Effector memory CD8-positive, alpha-beta T cell (primary cell): Measurements from ENCODE around the gene CD300LD.

Source experiments
- ATAC-seq: fragments of 150-1000 bp; cut with Tn5 transposase; replicated peaks from 2 replicates; pipeline ENCODE4 v1.10.0; 2021; ENCODE audit warnings: mild to moderate bottlenecking, moderate library complexity
- DNase-seq, 3 experiments: peaks; one replicate each; pipeline ENCODE4 v3.0.0; 2021
- H3K27ac Mint-ChIP-seq, 2 donors: one replicate each; pipeline ENCODE4 v1.8.0; 2022; ENCODE audit warnings: mild to moderate bottlenecking in 2 of 2, mixed read lengths in 2 of 2, moderate library complexity in 2 of 2
- H3K27me3 Mint-ChIP-seq, 2 donors: one replicate each; pipeline ENCODE4 v1.8.0; 2022; ENCODE audit warnings: mixed read lengths in 2 of 2
- H3K36me3 Mint-ChIP-seq: one replicate; pipeline ENCODE4 v1.8.0; 2022; ENCODE audit warnings: mild to moderate bottlenecking, moderate library complexity, mixed read lengths; ENCODE audit not compliant: insufficient read depth
- H3K4me1 Mint-ChIP-seq, 2 donors: one replicate each; pipeline ENCODE4 v1.8.0; 2022; ENCODE audit warnings: low read depth in 2 of 2, mixed read lengths in 2 of 2
- H3K4me3 Mint-ChIP-seq, 2 donors: one replicate each; pipeline ENCODE4 v1.8.0; 2022; ENCODE audit warnings: mild to moderate bottlenecking in 2 of 2, mixed read lengths in 2 of 2, moderate library complexity in 2 of 2
- H3K9me3 Mint-ChIP-seq, 2 donors: one replicate each; pipeline ENCODE4 v1.8.0; 2022; ENCODE audit warnings: mixed read lengths in 2 of 2

CD300LD gene

DNA sequence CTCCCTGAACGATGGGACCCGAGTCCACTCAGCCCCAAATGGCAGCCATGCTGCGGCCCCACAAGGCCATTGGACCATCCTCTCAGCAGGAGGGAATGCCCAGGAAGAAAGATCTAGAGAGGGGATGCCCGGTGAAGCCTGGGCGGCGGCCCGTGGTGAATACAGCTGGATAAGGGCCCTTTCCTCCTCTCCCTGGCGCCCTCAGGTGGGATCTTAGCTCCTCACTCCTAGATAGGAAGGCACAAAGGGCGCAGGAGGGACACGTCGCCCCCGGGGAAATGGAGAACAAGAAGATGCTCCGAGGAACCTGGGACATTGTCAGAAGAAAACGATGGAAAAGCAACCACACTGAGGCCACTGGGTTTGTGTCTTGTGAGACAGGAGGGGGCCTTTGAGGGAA lies 48.7 kb downstream of the CD300LD start:
- H3K36me3 Mint-ChIP-seq, result no peaks in the 10 kb centered on the region
- H3K4me1 Mint-ChIP-seq, result peaks cover 11 to 13% of the 10 kb centered on the region in 2 donors
- no peak for ATAC-seq
- H3K27me3 Mint-ChIP-seq, result peaks cover 26 to 53% of the 10 kb centered on the region in 2 donors
- no peak for DNase-seq
- H3K27ac Mint-ChIP-seq, result peak overlapping the region in 1 of 2 donors; percentile 14
- no peak overlapping the region for H3K4me3 Mint-ChIP-seq
- H3K9me3 Mint-ChIP-seq, result no peaks in the 10 kb centered on the region

DNA sequence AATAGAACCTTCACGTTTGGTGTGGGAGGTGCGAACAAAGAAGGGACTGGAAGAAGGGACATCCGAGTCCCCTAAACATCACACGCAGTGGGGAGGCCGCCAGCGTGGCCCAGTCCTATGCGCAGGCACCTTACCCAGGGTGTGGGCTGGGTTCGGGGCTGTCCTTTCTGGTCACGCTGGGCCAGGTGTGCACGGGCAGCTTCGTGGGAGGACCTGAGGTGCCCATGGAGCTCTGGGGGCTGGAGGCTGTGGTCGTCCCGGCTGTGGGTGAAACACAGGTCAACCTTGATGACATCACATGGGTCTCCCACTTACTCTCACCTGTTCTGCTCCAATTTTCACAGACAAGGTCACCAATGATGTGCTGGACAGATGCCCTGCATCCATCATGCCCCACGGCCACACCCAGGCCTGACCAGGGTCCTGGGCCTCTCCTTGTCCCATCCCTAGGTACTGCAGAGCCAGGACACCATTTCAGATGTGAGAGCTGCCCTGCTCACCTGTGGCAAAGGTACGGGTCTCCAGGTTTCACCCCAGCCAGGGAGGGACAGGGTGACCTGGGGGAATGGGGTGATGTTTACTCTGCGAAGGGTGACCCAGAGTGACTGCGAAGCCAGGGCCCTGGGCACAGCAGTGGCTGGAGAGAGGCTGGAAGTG lies 49.2 kb downstream of the CD300LD start:
- Mint-ChIP-seq H3K4me1 (peaks cover 7% of the 10 kb centered on the region in 2 donors), H3K9me3 (no peaks in the 10 kb centered on the region), H3K27me3 (peaks cover 26 to 48% of the 10 kb centered on the region in 2 donors), H3K4me3 (no peak overlapping the region), H3K27ac (peak overlapping the region in 1 of 2 donors; percentile 14), H3K36me3 (no peaks in the 10 kb centered on the region)
- DNase-seq (no peak), ATAC-seq (no peak)

DNA sequence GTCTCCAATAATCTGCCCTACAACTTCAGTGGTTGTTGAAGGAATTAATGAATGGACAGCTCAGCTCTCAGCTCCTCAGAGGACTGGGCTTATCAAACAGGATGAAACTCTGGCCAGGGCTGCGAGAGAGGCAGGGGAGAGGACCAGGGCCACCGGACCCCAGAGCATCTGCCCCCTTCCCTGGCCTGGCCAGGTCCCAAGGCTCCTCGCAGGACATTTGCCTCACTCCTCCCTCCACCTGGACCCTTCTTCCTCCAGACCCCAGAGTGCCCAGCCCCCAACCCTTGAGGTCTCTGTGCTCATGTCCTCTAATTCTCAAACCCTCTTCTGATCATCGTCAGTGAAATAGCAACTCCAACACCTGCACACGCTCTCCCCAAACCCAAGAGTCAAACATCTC lies 49.9 kb downstream of the CD300LD start:
- Mint-ChIP-seq H3K36me3 (no peaks in the 10 kb centered on the region), H3K4me1 (peaks cover 3 to 4% of the 10 kb centered on the region in 2 donors), H3K27me3 (peaks cover 27 to 50% of the 10 kb centered on the region in 2 donors), H3K9me3 (no peaks in the 10 kb centered on the region), H3K27ac (no peak overlapping the region), H3K4me3 (no peak overlapping the region)
- no peak for DNase-seq
- ATAC-seq, result no peak

DNA sequence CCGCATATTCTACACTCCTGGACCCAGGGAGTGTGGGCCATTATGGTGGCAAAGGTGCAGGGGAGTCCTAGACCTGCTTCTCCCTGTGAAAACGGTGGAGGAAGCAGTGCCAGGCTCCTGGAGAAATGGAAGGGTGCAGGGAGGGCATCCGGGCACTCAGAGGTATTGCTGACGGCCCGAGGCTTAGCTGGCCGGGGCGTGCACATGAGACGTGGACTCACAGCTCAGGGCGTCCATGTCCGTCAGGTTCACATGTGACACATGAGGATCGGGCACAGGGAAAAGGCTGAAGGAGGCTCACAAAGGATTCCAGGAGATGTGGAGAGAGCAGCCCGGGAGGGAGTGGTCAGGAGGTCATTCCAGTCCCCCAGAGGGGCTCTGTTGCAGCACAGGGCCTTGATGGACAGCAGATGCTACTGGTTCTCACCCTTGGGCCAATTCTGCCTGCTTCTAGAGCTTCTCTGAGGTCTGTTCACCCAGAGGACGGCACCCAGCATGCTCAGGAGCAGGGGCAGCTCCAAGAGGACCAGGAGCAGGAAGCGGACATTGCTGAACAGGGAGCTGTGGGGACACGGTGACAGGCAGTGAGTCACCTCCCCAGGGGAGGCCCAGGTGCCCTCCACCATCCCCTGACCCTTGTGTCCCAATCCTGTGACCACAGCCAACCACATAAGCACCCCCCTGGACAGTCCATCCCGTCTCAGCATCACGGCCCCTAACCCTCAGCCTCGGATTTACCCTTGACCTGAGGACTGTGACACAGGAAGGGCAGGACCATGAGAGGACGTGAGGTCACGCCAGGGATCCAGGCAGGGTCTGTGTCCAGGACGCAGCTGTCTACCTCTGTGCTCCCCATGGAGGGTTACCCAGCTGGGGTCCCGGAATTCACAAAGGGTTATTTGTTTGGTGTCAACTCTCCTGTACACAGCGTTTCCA lies 50.6 kb downstream of the CD300LD start:
- Mint-ChIP-seq H3K4me3 (no peak overlapping the region), H3K27me3 (peaks cover 35 to 58% of the 10 kb centered on the region in 2 donors), H3K27ac (no peak overlapping the region), H3K9me3 (no peaks in the 10 kb centered on the region), H3K4me1 (peaks cover 3 to 4% of the 10 kb centered on the region in 2 donors), H3K36me3 (no peaks in the 10 kb centered on the region)
- ATAC-seq, result no peak
- DNase-seq, result no peak

DNA sequence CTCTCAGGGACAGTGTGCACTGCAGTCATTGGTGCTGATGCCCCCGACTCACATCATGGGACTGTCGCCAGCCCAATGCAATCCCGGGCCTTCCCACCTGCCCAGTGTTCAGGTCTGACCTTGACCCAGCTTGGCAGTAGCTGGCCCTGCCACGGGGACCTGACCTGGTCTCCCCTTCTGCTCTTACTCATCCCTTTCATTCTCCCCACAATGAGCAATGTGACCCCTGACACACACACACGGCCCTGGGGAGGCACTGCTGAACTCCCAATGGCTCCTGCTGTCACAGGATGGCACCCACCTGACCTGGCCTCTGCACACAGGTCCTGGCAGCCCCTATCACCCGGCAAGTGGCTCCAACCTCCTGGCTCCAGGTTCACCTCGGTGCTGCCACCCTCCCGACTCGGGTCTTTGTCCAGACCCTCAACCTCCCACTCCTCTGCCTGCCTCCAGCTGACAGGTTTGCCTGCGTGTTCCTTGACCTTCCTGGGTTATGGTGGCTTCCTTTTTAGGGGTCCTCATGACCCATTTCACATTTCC lies 52.7 kb downstream of the CD300LD start:
- Mint-ChIP-seq H3K27me3 (peaks cover 48 to 67% of the 10 kb centered on the region in 2 donors), H3K4me3 (no peak overlapping the region), H3K27ac (no peak overlapping the region), H3K4me1 (peaks cover 2 to 3% of the 10 kb centered on the region in 2 donors), H3K9me3 (no peaks in the 10 kb centered on the region), H3K36me3 (no peaks in the 10 kb centered on the region)
- ATAC-seq (no peak), DNase-seq (no peak)

DNA sequence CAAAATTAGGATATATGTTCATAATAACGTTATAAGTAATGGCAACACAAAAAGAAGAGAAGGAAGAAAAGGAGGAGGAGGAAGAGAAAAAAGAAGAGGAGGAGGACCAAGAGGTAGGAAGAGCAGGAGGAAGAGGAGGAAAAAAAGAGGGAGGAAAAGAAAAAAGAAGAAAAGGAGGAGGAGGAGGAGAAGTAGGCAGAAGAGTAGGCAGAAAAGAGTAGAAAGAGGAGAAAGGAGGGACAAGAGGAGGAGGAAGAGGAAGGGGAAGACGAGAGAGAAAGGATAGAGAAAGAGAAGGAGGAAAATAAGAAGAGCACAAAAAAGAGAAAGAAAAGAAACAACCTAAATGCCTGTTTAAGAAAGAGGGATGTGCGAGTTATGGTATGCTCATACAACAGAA lies 55.2 kb downstream of the CD300LD start:
- Mint-ChIP-seq H3K27me3 (peaks cover 57 to 71% of the 10 kb centered on the region in 2 donors), H3K36me3 (no peaks in the 10 kb centered on the region), H3K4me1 (peaks cover 3 to 4% of the 10 kb centered on the region in 2 donors), H3K4me3 (no peak overlapping the region), H3K9me3 (no peaks in the 10 kb centered on the region), H3K27ac (no peak overlapping the region)
- no peak for ATAC-seq
- no peak for DNase-seq

DNA sequence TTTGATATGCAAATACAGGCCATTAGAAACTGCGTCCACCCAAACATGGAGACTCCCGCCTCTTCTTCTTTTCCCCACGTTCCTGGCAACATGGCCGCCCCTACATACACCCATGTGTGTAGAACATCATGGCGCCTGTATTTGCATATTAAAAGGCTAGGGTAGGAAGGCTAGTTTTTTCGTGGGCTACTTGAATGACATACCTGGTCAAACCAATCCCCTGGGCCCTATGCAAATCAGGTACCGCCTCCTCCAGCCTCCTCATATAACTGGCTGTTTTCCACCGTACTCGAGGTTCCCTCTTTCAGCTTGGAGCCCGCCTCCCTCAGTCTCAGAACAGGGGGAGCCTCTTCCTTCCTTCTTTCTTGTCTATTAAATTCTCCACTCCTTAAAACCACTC lies 60.0 kb downstream of the CD300LD start:
- Mint-ChIP-seq H3K27ac (no peak overlapping the region), H3K4me3 (no peak overlapping the region), H3K36me3 (no peaks in the 10 kb centered on the region), H3K27me3 (peaks cover 54 to 79% of the 10 kb centered on the region in 2 donors), H3K4me1 (peaks cover 8% of the 10 kb centered on the region in 2 donors), H3K9me3 (no peaks in the 10 kb centered on the region)
- ATAC-seq (peak; percentile 55), DNase-seq (no peak)

DNA sequence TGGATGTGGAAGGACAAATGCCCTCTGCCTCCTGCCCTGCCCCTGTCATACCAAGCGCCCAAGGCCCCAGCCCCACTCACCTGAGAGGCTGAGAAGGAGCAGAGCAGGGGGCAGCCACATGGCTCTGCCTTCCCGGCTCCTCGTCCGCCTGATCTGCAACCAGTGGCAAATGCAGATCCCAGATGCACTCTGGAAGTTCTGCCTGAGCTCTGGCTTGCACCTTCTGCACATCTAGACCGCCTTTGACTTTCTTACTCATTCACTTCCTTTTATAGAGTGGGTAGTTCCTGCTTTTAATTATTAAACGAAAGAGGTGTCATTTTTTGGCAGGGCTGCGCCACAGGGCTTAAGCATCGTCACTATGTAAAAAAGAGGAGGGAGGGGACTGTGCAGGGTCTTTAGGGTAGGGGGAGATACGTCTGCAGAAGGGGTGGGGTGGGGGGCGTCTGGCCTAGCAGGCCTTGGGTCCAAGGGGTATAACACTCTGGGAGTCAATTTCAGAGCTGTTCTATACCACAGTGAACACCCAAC lies 60.8 kb downstream of the CD300LD start, which contains the start of gene CD300LB:
Gene CD300LB (minus strand): TSS at position 245 of the 531 bp plus-strand sequence. CDS start 125 bp downstream, at position 120.
- H3K9me3 Mint-ChIP-seq, result no peaks in the 10 kb centered on the region
- H3K4me3 Mint-ChIP-seq, result peak within 1 kb of the TSS; percentile 26 to 51
- H3K27ac Mint-ChIP-seq, result peak within 1 kb of the TSS in 1 of 2 donors; percentile 59
- no peaks in the 10 kb centered on the region for H3K36me3 Mint-ChIP-seq
- ATAC-seq (no peak), DNase-seq (no peak)
- H3K27me3 Mint-ChIP-seq, result peaks cover 46 to 79% of the 10 kb centered on the region in 2 donors
- H3K4me1 Mint-ChIP-seq, result peaks cover 8% of the 10 kb centered on the region in 2 donors

DNA sequence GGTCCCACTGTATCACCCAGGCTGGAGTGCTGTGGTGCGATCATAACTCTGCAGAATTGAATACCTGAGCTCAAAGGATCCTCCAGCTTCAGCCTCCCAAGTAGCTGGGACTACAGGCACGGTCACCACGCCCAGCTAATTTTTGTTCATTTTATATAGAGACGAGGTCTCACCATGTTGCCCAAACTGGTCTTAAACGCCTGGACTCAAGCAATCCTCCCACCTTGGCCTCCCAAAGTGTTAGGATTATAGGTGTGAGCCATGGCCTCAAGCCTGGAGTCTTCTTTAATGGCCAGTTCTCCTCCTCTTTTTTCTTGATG lies 61.3 kb downstream of the CD300LD start:
- DNase-seq, result no peak
- no peak for ATAC-seq
- Mint-ChIP-seq H3K36me3 (no peaks in the 10 kb centered on the region), H3K4me3 (no peak overlapping the region), H3K4me1 (peaks cover 8% of the 10 kb centered on the region in 2 donors), H3K27me3 (peaks cover 47 to 80% of the 10 kb centered on the region in 2 donors), H3K27ac (peak overlapping the region in 1 of 2 donors; percentile 59), H3K9me3 (no peaks in the 10 kb centered on the region)
